Left renal cortex interstitium (tissue), 4 donors: ENCODE data around the gene MRPL11. TPM values are rescaled to one million over a fixed set of nuclear protein-coding genes. Genes with fewer than 3 reads are reported as not detected.
"Not testable (repeated sequence)": the region's sequence is repeated elsewhere in the genome, so short reads cannot be mapped to it uniquely, and the experiment has no call there.

Source experiments
- DNase-seq, 4 donors: peaks; one replicate each; pipeline ENCODE4 v3.0.0-alpha.2; 2013; ENCODE audit warnings: low read depth in 4 of 4, low spot score in 2 of 4, missing footprints in 1 of 4
- polyA plus RNA-seq, 4 donors: library from polyadenylated mRNA; unstranded; fragments of 120-200 nt; gene quantifications; one replicate each; pipeline ENCODE4 v1.2.1, GENCODE V29; 2013; ENCODE audit not compliant: insufficient read length in 4 of 4

Gene MRPL11
- polyA plus RNA-seq, 4 donors: 67.7 to 87.7 (median 78.9) TPM

DNA sequence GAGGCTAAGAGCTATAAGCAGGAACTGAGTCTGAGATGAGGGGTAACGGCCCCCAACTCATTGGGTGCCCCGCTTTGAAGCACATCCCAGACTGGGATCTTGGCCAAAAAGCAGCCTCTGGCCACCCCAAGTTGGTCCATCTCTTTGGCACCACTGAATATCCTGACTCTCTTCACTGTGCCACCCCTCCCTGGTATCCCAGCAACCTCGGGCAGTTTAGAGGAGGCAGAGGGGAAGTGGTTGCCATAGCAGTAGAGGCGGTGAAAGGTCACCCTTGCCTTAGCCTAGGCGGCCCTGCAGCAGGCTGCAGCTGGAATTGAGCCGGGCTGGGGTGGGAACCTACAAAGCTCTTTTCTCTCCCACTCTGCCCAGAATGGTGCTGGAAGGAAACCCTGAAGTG, 29.1 kb upstream of the MRPL11 start:
- peak in 1 of 4 donors; percentile 17 for DNase-seq

- DNase-seq: no peak
Measured at GRCh38 chr11:66467034-66467659, 28.5 kb upstream of the MRPL11 start.

- peak; percentile 81 to 92 (median 88) for DNase-seq
Measured at GRCh38 chr11:66466225-66467033, 27.8 kb upstream of the MRPL11 start, which contains the start of gene PELI3. Gene PELI3, plus strand, starts transcription at chr11:66466905. Its CDS starts 1,224 bp downstream, at chr11:66468129.

- no peak for DNase-seq
Measured at GRCh38 chr11:66465373-66466224, 27.0 kb upstream of the MRPL11 start.

DNA sequence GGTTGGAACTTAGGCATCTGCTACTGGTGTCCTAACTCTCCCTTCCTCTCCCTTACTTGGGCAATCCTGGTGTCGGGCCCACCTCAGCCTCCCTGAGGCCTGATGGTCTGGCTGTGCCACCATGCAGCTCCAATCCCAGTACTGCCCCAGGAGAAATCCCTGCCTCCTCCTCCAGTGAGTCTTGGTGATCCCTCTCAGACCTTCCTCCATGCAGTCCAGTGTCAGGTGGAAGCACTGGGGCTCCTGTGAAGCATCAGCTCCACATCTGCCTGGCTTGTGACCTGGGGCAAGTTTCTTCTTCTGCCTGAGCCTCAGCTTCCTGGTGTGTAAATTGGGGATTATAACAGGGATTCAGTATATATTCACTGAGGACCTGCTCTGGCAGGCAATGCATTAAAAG, 26.3 kb upstream of the MRPL11 start:
- no peak for DNase-seq

DNA sequence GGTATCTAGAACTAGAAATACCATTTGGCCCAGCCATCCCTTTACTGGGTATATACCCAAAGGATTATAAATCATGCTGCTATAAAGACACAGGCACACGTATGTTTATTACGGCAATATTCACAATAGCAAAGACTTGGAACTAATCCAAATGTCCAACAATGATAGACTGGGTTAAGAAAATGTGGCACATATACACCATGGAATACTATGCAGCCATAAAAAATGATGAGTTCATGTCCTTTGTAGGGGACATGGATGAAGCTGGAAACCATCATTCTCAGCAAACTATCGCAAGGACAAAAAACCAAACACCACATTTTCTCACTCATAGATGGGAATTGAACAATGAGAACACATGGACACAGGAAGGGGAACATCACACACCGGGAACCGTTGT, 25.5 kb upstream of the MRPL11 start:
- DNase-seq: not testable (repeated sequence)

DNA sequence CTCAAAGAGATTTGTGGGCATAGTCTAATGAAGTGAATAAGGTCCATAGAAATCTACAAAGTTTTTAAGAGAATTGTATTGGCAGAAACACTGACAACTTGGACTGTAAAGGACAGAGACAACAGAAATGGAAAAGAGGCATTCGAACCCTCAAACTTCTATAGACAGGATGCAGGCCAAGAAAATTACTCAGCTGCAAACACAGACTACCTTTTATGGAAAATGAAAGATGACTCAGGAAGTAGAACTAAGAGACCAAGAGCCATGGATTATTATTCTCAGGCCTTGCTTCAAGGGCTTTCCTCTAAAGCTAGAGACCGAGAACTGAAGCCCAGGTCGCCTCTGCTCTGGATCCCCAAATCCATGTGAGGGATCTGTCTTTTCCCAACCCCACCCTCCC, 24.3 kb upstream of the MRPL11 start:
- DNase-seq: no peak

DNA sequence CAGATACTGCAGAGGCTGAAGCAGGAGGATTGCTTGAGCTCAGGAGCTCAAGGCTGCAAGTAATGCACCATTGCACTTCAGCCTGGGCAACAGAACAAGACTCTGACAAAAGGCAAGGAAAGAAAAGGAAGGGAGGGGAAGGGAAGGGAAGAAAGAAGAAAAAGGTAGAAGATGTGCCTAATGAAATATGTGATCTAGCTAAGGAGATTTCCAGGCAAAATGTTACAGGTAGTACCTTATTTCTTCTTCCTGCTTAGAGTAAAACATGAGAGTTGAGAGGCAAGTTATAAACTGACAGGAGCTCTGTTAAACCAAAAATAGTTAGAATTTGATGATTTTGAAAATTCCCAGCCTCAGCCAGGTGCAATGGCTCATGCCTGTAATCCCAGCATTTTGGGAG, 23.4 kb upstream of the MRPL11 start:
- no peak for DNase-seq

DNA sequence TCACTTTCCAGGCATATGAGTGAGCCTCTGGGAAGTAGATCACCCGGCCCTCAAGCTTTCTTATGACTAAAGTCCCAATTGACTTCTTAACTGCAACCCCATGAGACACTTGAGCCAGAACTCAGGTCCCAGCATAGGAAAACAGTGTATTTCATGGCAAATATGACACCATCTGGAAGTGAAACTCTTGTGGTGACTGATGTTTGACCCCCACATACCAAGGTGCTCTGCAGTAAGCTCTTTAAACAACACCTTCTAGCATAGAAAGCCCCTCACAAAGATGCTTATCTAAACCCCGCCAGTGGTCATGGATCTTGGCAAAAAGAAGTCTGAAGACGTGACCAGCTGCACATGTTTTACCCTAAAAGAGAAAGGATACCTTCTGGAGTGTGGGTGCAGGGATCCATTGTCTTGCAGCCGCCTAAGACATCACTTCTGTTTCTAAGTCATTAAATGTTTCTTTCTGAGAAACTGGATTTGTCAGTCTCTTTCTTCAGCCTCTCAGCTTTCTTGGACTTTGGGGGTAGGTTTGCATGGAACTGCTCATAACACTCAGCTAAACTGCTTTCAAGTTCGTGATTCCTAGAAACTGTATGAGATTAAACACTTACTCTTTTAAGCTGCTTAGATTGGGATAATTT, 20.6 kb upstream of the MRPL11 start:
- DNase-seq: no peak

- no peak for DNase-seq
Measured at GRCh38 chr11:66457826-66458225, 19.2 kb upstream of the MRPL11 start.

DNA sequence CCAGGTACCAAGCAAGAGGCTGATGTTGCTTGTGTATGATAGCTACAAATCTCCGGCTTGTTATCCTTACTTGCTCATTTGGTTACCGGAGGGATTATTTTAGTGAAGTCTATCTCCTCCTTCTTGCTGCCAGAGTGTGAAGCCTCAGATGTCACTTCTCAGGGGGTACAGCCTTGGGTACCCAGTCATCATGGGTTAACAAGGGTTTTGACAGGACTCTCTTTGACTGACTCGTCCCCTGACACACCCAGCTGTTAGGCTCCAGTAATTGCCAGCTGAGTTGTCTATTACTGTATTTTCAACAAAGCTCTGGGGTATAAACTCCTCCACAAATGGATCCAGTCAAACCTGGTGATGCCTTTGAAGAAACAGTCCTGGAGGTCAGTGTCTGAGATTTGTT, 16.2 kb upstream of the MRPL11 start:
- DNase-seq: no peak

DNA sequence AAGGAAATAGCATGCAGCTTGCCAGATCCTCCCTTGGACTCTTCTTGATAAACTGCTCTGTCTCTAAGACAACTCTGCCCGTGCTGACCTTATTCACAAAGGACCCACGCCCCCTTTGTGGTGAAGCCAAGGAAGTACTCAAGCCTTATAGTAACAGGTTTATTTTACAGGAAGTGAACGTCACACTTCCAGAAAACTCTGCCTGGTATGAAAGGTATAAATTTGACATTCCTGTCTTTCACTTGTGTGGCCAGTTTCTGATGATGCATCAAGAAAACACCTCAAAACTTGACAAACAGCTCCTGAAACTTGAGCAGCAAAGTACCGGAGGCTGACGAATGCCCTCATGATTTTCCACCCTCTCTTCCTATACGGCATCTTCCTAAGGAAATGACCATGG, 15.6 kb upstream of the MRPL11 start:
- no peak for DNase-seq

DNA sequence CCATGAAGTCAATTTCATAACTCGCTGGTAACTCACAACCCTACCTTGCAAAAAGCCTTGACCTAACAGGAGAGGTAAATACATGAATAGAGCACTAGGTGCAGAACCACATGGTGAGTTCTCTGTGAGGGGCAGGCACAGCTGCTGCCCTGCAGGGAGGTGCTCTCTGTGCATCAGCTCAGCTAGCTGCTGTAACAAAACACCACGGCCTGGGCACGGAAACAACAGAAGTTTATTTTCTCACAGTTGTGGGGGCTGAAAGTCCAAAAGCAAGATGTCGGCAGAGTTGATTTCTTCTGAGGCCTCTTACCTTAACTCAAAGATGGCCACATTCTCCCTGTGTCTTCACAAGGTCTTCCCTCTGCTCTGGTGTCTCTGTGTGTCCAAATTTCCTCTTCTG, 13.0 kb upstream of the MRPL11 start:
- DNase-seq: no peak

DNA sequence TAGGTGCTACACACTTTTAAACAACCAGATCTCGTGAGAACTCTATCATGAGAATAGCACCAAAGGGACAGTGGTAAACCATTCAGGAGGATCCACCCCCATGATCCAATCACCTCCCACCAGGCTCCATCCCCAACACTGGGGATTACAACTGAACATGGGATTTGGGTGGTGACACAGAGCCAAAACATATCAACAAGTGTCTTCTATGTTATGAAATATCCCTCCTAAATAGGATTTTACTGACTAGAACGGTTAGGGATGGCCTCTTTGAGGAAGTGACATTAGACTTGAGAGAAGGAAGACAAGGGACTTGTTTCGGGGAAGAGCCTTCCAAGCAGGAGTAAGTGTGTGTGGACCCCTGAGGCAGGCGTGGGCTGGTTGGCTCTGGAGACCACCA, 11.9 kb upstream of the MRPL11 start:
- DNase-seq: no peak

GRCh38 chr11:66448523-66448922, 9.9 kb upstream of the MRPL11 start:
- DNase-seq: no peak

DNA sequence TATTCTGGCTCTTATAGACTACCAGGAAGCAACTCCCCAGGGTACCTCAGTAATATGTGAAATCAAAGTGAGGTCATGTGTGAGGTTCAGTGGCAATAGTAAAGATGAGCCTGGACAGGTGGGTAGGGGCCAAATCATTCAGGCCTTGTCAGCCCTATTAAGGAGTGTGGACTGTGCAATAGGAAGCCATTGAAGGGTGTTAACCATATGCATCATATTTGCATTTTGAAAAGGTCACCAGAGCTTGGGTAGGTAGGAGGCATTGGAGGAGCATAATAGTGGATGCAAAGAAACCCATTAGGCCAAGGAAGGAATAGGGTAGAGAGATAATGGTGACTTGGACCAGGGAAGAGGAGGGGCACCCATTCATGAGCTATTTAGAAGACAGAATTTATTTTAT, 8.4 kb upstream of the MRPL11 start:
- DNase-seq: no peak

DNA sequence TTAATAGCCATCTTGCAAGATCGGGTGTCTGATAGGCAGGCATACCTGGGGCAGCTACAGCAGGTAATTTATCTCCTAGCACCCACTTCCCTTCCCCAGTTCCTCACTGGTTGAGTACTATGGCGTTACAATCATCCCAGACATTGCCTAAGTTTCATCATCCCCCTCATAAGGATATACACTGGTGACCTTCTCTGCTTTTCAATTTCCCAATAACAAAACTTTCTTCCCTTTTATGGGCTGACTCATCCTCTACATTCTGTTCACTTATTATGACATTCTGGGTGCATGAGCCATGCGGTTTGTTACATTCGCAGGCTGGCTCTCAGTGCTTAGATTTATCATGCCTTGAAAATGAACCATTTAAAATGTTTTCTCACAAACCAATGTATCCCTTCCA, 5.0 kb upstream of the MRPL11 start:
- DNase-seq: no peak

DNA sequence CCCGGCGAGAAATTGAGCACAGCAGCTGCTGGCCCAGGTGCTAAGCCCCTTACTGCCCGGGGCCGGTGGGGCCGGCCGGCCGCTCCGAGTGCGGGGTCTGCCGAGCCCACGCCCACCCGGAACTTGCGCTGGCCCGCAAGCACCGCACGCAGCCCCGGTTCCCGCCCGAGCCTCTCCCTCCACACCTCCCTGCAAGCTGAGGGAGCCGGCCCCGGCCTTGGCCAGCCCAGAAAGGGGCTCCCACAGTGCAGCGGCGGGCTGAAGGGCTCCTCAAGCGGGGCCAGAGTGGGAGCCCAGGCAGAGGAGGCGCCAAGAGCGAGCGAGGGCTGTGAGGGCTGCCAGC, 2.3 kb upstream of the MRPL11 start:
- not testable (repeated sequence) for DNase-seq

DNA sequence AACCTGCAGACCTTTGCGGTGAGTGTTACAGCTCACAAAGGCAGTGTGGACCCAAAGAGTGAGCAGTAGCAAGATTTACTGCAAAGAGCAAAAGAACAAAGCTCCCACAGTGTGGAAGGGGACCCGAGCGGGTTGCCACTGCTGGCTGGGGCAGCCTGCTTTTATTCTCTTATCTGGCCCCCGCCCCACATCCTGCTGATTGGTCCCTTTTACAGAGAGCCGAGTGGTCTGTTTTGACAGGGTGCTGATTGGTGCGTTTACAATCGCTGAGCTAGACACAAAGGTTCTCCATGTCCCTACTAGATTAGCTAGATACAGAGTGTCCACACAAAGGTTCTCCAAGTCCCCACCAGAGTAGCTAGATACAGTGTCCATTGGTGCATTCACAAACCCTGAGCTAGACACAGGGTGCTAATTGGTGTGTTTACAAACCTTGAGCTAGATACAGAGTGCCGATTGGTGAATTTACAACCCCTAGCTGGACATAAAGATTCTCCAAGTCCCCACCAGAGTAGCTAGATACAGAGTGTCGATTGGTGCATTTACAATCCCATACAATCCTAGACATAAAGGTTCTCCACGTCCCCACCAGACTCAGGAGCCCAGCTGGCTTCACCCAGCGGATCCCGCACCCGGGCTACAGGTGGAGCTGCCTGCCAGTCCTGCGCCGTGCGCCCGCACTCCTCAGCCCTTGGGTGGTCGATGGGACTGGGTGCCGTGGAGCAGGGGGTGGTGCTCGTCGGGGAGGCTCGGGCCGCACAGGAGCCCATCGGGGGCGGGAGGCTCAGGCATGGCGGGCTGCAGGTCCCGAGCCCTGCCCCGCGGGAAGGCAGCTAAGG, 1.7 kb upstream of the MRPL11 start:
- DNase-seq: not testable (repeated sequence)

DNA sequence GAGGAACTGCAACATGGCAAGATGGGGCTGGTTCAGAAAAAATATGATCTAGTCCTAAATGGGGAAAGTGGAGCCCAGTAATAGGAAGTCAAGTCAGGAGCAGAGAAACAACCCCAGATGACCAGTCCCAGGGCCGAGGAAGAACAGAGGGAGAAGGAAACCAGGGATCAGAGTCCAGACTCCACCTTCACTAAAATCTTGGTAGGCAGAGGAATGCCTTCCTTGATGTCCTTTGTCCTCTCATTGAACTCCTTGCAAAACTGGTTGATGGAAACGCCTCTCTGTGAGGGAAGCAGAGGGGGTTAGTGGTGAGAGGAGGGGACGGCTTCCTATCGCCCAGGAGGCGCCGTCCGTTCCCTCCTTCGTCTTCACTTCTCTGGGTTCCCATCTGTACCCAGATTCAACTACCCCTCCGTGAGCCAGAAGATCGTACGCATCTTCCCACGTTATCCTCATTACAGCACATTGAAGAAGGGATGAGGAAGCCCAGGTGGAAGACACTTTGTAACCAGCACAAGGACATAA, 607 bp downstream of the MRPL11 start:
- DNase-seq: no peak
